Epithelial cell of esophagus (primary cell): Measurements from ENCODE around the gene ELFN1.

Experiments used
- DNase-seq: peaks from one replicate; pipeline ENCODE4 v3.0.0; 2010; ENCODE audit warnings: low read depth
- H3K4me3 ChIP-seq: 2 replicates; pipeline ENCODE4 v1.5.1; 2011; ENCODE audit warnings: mild to moderate bottlenecking, low read length, control low read depth
- CTCF ChIP-seq: IDR thresholded peaks from 2 replicates; pipeline ENCODE4 v1.5.1; 2011; ENCODE audit warnings: low read depth, mild to moderate bottlenecking, low read length, control low read depth, inconsistent platforms; ENCODE audit not compliant: insufficient read depth; ENCODE audit errors: missing control alignments

The ELFN1 gene

DNA sequence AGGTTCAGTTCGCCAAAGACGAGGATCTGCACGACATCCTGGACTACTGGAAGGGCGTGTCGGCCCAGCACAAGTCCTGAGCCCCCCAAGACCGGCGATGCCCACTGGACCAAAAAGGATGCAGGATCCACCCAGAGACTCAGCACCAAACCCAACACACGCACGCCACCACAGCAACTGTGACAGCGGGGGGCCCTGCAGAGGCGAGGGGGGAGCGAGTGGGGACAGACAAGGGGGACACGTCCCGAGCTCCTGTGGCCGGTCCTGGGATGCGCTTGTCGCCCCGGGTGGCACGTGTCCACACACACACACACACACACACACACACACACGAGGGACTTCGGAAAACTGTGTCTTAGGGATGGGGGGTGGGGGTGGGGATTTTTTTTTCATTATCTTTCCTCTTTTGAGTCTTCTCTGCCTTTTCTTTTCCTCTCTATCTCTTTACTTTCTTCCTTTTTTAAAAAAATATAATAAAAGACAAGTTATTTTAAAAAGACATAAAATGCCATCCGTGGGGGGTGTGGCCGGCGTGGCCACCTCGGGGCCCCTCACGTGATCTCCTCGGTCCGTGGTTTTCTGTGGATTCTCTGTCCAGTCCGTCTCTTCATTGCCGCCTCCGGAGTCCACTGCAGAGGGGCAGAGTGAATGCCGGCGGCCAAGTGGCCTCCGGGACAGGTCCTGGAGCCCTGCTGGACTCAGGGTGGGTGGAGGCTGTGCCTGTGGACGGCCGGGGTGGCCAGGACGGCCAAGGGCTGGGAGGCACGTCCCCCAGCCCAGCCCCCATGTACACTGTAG is 77.1 kb downstream of the ELFN1 start:
- H3K4me3 ChIP-seq: no peak overlapping the region
- no peak for TF ChIP-seq CTCF
- DNase-seq: no peak

DNA sequence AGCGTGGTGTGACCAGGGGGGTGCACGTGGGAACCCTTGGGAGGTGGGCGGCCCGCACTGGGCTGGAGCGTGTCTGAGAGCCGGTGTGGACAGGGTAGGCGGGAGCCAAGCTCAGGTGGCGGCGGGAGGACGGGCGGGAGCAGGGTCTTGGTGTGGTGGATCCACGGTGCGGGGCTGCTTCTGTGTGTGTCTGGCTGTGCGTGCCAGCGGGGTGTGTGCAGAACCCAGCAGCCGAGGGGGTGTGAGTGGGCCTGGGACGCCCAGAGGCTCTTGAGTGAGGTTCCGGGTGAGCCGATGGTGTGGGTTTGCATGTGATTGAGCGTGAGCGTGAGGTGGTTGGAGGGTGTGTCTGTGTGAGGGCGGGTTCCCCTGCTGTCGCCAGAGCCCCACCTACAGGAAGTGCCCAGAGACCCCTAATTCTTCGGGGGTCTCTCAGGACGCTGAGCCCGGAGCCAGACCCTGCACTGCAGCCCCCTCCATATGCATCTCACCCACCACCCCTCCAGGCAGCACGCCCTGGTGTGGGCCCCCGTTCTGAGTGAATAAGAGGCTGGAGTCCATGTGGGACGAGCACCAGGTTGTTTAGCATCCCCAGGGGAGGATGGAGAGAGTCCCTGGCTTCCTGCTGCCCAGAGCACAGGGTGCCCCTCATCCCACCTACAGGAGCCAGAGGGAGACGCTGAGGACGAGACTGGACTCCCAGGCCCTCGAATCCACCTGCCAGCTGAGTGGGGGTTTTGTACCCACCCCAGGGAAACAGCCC is 78.2 kb downstream of the ELFN1 start:
- H3K4me3 ChIP-seq: no peak overlapping the region
- no peak for DNase-seq
- TF ChIP-seq CTCF: no peak

- no peak for TF ChIP-seq CTCF
- DNase-seq: no peak
These were observed 78.7 kb downstream of the ELFN1 start for GRCh38 chr7:1748839-1749173.

GRCh38 chr7:1749351-1749863 is 79.3 kb downstream of the ELFN1 start:
- no peak for DNase-seq
- no peak for TF ChIP-seq CTCF
- H3K4me3 ChIP-seq: no peak overlapping the region

More at GRCh38 chr7:1748839-1749173, 78.7 kb downstream of the ELFN1 start:
- H3K4me3 ChIP-seq: no peak overlapping the region

- H3K4me3 ChIP-seq: no peak overlapping the region
- DNase-seq: no peak
- TF ChIP-seq CTCF: no peak
These were observed 79.9 kb downstream of the ELFN1 start for GRCh38 chr7:1749864-1750466.

DNA sequence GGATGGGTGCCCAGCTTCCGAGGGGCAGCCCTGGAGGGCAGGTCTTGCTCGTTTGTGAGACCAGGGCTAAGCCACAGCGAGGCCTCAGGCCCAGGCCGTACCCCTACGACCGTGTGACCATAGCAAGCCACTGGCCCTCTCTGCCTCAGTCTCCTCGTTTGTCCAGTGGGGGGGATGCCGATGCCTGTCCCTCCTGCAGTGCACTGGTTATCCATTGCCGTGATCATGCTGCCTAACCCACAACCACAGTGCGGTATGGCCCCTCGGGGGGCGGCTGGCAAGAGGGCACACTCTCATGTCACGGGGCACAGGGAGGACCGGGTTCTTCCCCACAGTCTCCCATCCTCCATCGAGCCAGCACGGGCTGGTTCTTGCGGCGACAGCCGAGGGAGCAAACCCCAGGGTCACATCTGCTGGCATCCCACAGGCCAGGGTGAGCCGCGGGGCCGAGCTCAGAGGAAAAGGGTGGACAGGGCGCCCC is 80.5 kb downstream of the ELFN1 start:
- no peak for TF ChIP-seq CTCF
- DNase-seq: no peak
- no peak overlapping the region for H3K4me3 ChIP-seq
